Ovary (tissue), 3 donors: ENCODE measurements around the gene DAPK1.

Source experiments
- EP300 ChIP-seq: sonication (generic); formaldehyde crosslinking; IDR thresholded peaks from one replicate; pipeline ENCODE4 v1.6.1; 2017; ENCODE audit warnings: antibody characterized with exemption
- POLR2A ChIP-seq: fragments of 450-650 bp; IDR thresholded peaks from one replicate; pipeline ENCODE4 v1.6.1; 2017; ENCODE audit warnings: antibody characterized with exemption, mild to moderate bottlenecking, moderate library complexity
- TF ChIP-seq, protein P1 (sequence below), 3 donors: fragments of 450-650 bp in 2 of 3; fragments of 200-600 bp in 1 of 3; IDR thresholded peaks; one replicate each; pipeline versions ENCODE4 v1.5.1 to v1.8.0; 2016 to 2022; ENCODE audit warnings: antibody characterized with exemption in 3 of 3, mild to moderate bottlenecking in 1 of 3
- donor health status: DM: no; HTN: no; CAD: no.

DNA sequence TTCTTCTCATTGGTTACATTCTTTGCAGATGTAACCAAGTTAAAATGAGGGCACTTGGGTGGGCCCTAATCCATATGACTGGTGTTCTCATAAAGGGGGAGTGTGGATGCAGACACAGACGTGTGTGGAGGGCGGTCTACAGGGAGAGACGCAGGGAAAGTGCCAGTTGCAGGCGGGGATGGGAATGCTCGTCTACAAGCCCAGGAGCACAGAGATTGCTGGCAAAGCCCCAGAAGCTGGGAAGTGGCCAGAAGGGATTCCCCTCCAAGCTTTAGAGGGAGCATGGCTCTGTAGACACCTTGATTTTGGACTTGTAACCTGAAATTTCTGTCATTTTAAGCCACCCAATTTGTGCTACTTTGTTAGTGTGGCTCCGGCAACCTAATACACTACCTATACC, 131.4 kb downstream of the DAPK1 start:
- TF ChIP-seq, protein P1, sequence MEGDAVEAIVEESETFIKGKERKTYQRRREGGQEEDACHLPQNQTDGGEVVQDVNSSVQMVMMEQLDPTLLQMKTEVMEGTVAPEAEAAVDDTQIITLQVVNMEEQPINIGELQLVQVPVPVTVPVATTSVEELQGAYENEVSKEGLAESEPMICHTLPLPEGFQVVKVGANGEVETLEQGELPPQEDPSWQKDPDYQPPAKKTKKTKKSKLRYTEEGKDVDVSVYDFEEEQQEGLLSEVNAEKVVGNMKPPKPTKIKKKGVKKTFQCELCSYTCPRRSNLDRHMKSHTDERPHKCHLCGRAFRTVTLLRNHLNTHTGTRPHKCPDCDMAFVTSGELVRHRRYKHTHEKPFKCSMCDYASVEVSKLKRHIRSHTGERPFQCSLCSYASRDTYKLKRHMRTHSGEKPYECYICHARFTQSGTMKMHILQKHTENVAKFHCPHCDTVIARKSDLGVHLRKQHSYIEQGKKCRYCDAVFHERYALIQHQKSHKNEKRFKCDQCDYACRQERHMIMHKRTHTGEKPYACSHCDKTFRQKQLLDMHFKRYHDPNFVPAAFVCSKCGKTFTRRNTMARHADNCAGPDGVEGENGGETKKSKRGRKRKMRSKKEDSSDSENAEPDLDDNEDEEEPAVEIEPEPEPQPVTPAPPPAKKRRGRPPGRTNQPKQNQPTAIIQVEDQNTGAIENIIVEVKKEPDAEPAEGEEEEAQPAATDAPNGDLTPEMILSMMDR (IDR thresholded peaks at IDR 0.05), result no peak
- TF ChIP-seq EP300 (no peak), POLR2A (no peak)
